Type B pancreatic cell (in vitro differentiated cells): ENCODE measurements around the gene UBAC2. TPM values are rescaled to one million over a fixed set of nuclear protein-coding genes. Genes with fewer than 3 reads are reported as not detected.

ENCODE experiments used
- DNase-seq: peaks from one replicate; pipeline ENCODE4 v3.0.0; 2021; ENCODE audit warnings: mixed read lengths; ENCODE audit not compliant: unreplicated experiment; ENCODE audit errors: extremely low spot score
- H3K27ac Mint-ChIP-seq: 2 replicates; pipeline ENCODE4 v1.8.0; 2021; ENCODE audit warnings: mild to moderate bottlenecking, mixed read lengths
- H3K27me3 Mint-ChIP-seq: 2 replicates; pipeline ENCODE4 v1.8.0; 2021; ENCODE audit warnings: mixed read lengths
- H3K36me3 Mint-ChIP-seq: 2 replicates; pipeline ENCODE4 v1.8.0; 2021; ENCODE audit warnings: mixed read lengths
- H3K4me1 Mint-ChIP-seq: one replicate; pipeline ENCODE4 v1.8.0; 2021; ENCODE audit warnings: mixed read lengths; ENCODE audit not compliant: unreplicated experiment
- H3K4me3 Mint-ChIP-seq: 2 replicates; pipeline ENCODE4 v1.8.0; 2021; ENCODE audit warnings: mild to moderate bottlenecking, mixed read lengths
- H3K9me3 Mint-ChIP-seq: 2 replicates; pipeline ENCODE4 v1.8.0; 2021; ENCODE audit warnings: mixed read lengths
- total RNA-seq: library from RNA; stranded (reverse); gene quantifications from 2 replicates; pipeline ENCODE4 v1.2.1, GENCODE V29; 2021; ENCODE audit warnings: low replicate concordance
- TF ChIP-seq, protein P1 (sequence below): fragments of 200-600 bp; sonication (generic); conservative IDR thresholded peaks from 2 replicates; pipeline ENCODE4 v1.5.0; 2021; ENCODE audit warnings: antibody characterized with exemption, mild to moderate bottlenecking

UBAC2 gene
- total RNA-seq, 1 donor from 2014 or later = 66.0 TPM

DNA sequence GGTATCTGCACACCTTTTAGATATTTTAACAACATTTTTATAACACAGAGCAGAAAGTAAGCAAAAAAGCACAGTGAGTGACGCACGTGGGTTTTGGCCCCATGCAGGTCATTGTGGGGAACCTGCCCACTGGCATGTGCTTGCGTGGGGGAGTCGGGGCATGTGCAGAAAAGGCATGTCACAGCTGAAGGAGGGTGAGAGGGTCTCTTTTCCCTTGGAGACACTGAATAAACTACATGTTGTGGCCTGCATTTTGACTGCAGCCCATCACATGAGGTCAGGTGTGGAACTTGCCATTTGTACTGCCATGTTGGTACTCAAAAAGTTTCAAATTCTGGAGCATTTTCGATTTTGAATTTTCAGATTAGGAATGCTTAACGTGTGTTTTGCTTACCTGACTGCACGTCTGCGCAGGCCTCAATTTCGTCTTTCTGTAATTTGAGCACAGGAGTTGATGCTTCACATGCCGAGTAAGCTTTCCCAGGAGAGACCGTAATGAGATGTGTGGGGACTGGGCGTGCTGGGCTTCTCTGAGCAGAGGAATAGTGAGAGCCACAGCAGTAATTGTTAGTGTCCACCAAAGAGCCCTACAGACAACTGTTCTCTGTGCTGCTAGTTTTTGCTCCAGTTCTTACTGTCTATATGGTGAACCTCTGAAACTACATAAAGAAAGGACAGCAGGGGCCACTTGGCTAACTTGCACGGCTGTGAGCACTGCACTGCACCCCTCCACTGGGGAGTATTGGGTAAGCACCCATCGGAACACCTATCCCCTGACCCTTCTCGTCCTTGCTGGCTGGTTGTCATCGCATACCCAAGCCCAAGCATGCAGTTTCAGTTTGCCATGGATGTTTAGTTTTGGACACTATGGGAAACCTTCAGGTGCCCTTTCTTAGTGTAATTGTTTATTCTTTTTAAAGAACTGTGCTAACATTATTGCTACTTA is 179.5 kb downstream of the UBAC2 start:
- no peak for DNase-seq
- no peaks in the 10 kb centered on the region for H3K9me3 Mint-ChIP-seq
- H3K4me3 Mint-ChIP-seq = no peak overlapping the region
- TF ChIP-seq, protein P1, sequence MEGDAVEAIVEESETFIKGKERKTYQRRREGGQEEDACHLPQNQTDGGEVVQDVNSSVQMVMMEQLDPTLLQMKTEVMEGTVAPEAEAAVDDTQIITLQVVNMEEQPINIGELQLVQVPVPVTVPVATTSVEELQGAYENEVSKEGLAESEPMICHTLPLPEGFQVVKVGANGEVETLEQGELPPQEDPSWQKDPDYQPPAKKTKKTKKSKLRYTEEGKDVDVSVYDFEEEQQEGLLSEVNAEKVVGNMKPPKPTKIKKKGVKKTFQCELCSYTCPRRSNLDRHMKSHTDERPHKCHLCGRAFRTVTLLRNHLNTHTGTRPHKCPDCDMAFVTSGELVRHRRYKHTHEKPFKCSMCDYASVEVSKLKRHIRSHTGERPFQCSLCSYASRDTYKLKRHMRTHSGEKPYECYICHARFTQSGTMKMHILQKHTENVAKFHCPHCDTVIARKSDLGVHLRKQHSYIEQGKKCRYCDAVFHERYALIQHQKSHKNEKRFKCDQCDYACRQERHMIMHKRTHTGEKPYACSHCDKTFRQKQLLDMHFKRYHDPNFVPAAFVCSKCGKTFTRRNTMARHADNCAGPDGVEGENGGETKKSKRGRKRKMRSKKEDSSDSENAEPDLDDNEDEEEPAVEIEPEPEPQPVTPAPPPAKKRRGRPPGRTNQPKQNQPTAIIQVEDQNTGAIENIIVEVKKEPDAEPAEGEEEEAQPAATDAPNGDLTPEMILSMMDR = no peak
- H3K27me3 Mint-ChIP-seq = no peaks in the 10 kb centered on the region
- peaks cover 15% of the 10 kb centered on the region for H3K36me3 Mint-ChIP-seq
- no peak overlapping the region for H3K27ac Mint-ChIP-seq
- peaks cover 12% of the 10 kb centered on the region for H3K4me1 Mint-ChIP-seq

DNA sequence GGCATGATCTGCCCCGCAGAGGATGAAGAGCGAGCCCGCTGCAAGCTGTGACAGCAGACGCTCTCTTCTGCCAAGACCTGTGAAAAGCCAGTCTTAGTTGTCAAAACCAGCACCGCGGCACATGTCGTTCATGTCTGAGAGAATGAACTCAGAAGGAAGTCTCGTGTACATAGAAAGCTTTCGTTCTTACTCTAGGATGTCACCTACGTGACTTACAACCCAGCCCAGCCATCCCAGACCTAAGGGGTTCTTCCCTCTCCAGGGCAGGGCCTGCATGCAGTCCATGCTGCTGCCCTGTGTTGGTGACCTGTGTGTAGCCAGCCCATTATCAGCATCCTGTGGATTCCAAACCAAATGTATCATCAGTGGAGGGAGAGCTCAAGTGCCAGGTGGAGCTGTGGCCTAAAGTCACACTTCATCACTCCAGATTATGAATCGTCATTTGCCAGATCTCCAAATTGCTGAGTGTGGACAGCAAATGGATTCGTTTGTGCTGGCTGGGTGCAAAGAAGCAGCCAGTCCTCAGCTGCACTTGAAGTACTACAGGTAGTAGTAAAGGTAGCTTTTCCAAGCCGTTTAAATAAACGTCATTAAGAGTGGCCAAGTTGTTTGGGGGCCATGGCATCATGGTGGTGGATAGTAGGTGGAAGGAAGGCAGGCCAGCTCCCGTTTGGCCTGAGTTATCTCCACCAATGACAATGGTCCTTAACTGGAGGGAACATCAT is 180.4 kb downstream of the UBAC2 start:
- H3K4me1 Mint-ChIP-seq = peaks cover 12% of the 10 kb centered on the region
- TF ChIP-seq, protein P1 = no peak
- H3K4me3 Mint-ChIP-seq = no peak overlapping the region
- no peak overlapping the region for H3K27ac Mint-ChIP-seq
- no peak for DNase-seq
- peaks cover 15% of the 10 kb centered on the region for H3K36me3 Mint-ChIP-seq
- no peaks in the 10 kb centered on the region for H3K27me3 Mint-ChIP-seq
- H3K9me3 Mint-ChIP-seq = no peaks in the 10 kb centered on the region

DNA sequence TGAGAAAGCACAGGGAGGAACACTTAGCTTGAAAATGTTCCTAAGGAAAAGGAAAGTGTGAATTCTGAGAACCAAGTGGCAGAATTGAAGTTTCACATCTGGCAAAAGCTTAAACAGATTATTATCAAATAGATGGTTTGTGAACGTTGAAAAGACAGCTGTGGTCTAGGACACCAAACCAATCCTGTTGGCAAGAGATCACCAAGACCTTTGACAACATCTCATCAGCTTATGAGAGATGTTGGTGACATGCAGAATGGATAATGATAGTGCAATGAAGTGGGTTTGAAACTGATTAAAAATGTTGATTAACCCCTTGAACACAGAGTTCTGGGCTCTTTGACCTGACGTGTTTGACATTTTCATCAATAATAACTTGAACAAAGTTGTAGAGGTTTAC is 181.1 kb downstream of the UBAC2 start:
- Mint-ChIP-seq H3K9me3 (no peaks in the 10 kb centered on the region), H3K36me3 (peaks cover 15% of the 10 kb centered on the region), H3K27ac (peak overlapping the region; percentile 85), H3K4me3 (no peak overlapping the region), H3K27me3 (no peaks in the 10 kb centered on the region), H3K4me1 (peaks cover 12% of the 10 kb centered on the region)
- TF ChIP-seq, protein P1 = no peak
- no peak for DNase-seq

DNA sequence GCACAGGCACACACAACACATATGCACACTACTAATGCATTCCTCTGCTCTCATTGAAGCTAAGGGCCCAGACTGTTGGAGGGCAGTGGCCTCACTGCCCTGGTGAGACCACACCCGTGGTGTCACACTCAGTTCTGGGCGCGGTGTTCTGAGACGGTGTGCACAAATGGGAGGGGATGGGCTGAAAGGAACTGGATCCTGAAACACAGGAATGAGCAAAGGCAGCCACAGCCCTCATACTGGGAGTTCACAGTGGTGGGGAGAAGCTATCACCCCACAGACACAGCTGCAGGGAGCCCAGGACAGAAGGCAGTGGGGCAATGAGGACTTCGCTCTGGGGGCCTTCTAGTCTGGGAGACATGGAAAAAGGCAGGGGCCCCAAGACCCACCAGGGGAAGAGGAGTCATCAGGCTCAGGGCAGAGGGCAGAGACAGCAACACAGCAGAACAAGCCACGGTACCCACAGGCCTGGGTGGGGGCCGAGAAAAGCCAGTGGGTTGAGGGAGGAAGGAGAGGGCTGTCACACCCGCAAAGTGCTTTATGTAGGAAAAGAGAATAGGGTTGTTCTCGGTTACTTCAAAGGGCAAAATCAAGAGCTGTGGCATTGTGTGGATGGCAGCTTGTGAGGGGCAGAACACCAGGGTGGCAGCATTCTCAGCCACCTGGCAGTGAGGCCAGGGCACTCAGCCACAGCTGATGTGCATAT is 181.9 kb downstream of the UBAC2 start:
- peaks cover 15% of the 10 kb centered on the region for H3K36me3 Mint-ChIP-seq
- H3K9me3 Mint-ChIP-seq = no peaks in the 10 kb centered on the region
- H3K4me3 Mint-ChIP-seq = peak overlapping the region; percentile 47
- peaks cover 12% of the 10 kb centered on the region for H3K4me1 Mint-ChIP-seq
- peak overlapping the region; percentile 85 for H3K27ac Mint-ChIP-seq
- TF ChIP-seq, protein P1 = no peak
- no peak for DNase-seq
- no peaks in the 10 kb centered on the region for H3K27me3 Mint-ChIP-seq

DNA sequence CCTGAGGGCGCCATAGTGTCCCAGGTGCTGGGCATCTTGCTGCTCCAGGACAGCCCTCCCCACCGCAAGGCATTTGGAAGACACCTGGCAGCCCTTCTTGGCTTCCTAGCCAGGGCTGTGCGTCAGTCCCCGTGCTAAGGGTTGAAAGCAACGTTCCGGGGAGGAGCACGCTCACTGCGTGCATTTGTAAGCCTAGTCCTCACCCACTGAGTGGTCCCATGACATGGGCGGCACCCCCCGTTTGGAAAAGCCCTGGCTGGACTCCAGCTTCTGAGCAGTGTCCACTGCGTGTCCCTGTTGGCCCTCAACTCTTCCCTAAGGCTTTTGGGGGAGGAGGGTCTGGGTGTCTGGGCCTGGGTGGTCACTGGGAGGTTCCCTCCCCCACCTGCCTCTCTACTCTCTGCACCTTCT is 182.9 kb downstream of the UBAC2 start:
- DNase-seq = no peak
- Mint-ChIP-seq H3K4me1 (peaks cover 12% of the 10 kb centered on the region), H3K27me3 (no peaks in the 10 kb centered on the region), H3K9me3 (no peaks in the 10 kb centered on the region), H3K4me3 (no peak overlapping the region), H3K36me3 (peaks cover 16% of the 10 kb centered on the region), H3K27ac (no peak overlapping the region)
- TF ChIP-seq, protein P1 = no peak
